T-helper 2 cell treated with Interferon-gamma antibody and Interleukin-4, amounts not matched to agents 5 μg/mL and 100 μg/mL, for 36 hours (primary cell): ENCODE data around the gene MAP2K3.
A peak's percentile ranks its signal among the peaks of the same experiment; 100 is the strongest.
"Not testable (repeated sequence)": the region's sequence is repeated elsewhere in the genome, so short reads cannot be mapped to it uniquely, and the experiment has no call there.

ENCODE experiments used
- DNase-seq: peaks from one replicate; pipeline ENCODE4 v3.0.0; 2021; ENCODE audit warnings: low spot score
- H3K27ac Mint-ChIP-seq: one replicate; pipeline ENCODE4 v1.8.0; 2021; ENCODE audit warnings: mild to moderate bottlenecking, mixed read lengths
- H3K27me3 Mint-ChIP-seq: one replicate; pipeline ENCODE4 v1.8.0; 2021; ENCODE audit warnings: low read depth, mixed read lengths
- H3K36me3 Mint-ChIP-seq: one replicate; pipeline ENCODE4 v1.8.0; 2021; ENCODE audit warnings: low read depth, mixed read lengths
- H3K4me1 Mint-ChIP-seq: one replicate; pipeline ENCODE4 v1.8.0; 2021; ENCODE audit warnings: low read depth, mixed read lengths
- H3K4me3 Mint-ChIP-seq: one replicate; pipeline ENCODE4 v1.8.0; 2022; ENCODE audit warnings: mild to moderate bottlenecking, moderate library complexity, mixed read lengths
- H3K9me3 Mint-ChIP-seq: one replicate; pipeline ENCODE4 v1.8.0; 2021; ENCODE audit warnings: mixed read lengths

Gene MAP2K3

GRCh38 chr17:21301593-21302550 lies 17.4 kb downstream of the MAP2K3 start:
- Mint-ChIP-seq H3K4me3 (no peak overlapping the region), H3K27ac (no peak overlapping the region), H3K4me1 (no peaks in the 10 kb centered on the region), H3K9me3 (peaks cover 11% of the 10 kb centered on the region), H3K36me3 (peaks cover 26% of the 10 kb centered on the region), H3K27me3 (no peaks in the 10 kb centered on the region)
- no peak for DNase-seq

- H3K36me3 Mint-ChIP-seq = peaks cover 28% of the 10 kb centered on the region
These were observed 18.4 kb downstream of the MAP2K3 start for GRCh38 chr17:21302711-21303425.

GRCh38 chr17:21303441-21304065 lies 19.0 kb downstream of the MAP2K3 start:
- Mint-ChIP-seq H3K4me1 (no peaks in the 10 kb centered on the region), H3K36me3 (peaks cover 32% of the 10 kb centered on the region), H3K27ac (no peak overlapping the region), H3K4me3 (no peak overlapping the region), H3K9me3 (peaks cover 11% of the 10 kb centered on the region), H3K27me3 (no peaks in the 10 kb centered on the region)
- no peak for DNase-seq

More at GRCh38 chr17:21302711-21303425, 18.4 kb downstream of the MAP2K3 start:
- H3K4me3 Mint-ChIP-seq = no peak overlapping the region
- no peak for DNase-seq
- no peak overlapping the region for H3K27ac Mint-ChIP-seq
- H3K27me3 Mint-ChIP-seq = no peaks in the 10 kb centered on the region
- H3K9me3 Mint-ChIP-seq = peaks cover 11% of the 10 kb centered on the region
- no peaks in the 10 kb centered on the region for H3K4me1 Mint-ChIP-seq

GRCh38 chr17:21304091-21304490 lies 19.6 kb downstream of the MAP2K3 start:
- peaks cover 37% of the 10 kb centered on the region for H3K36me3 Mint-ChIP-seq
- H3K27ac Mint-ChIP-seq = no peak overlapping the region

GRCh38 chr17:21304551-21305151 lies 20.1 kb downstream of the MAP2K3 start:
- Mint-ChIP-seq H3K36me3 (peaks cover 39% of the 10 kb centered on the region), H3K9me3 (peaks cover 17% of the 10 kb centered on the region)
- DNase-seq, H3K27ac Mint-ChIP-seq, H3K4me3 Mint-ChIP-seq, H3K27me3 Mint-ChIP-seq, H3K4me1 Mint-ChIP-seq: not testable (repeated sequence)

More at GRCh38 chr17:21304091-21304490, 19.6 kb downstream of the MAP2K3 start:
- Mint-ChIP-seq H3K4me3 (no peak overlapping the region), H3K9me3 (peaks cover 17% of the 10 kb centered on the region), H3K27me3 (no peaks in the 10 kb centered on the region), H3K4me1 (no peaks in the 10 kb centered on the region)
- no peak for DNase-seq

GRCh38 chr17:21305431-21306180 lies 21.1 kb downstream of the MAP2K3 start:
- not testable (repeated sequence) for DNase-seq, H3K27me3 Mint-ChIP-seq, H3K4me1 Mint-ChIP-seq, H3K27ac Mint-ChIP-seq, H3K4me3 Mint-ChIP-seq
- peaks cover 43% of the 10 kb centered on the region for H3K36me3 Mint-ChIP-seq
- peaks cover 17% of the 10 kb centered on the region for H3K9me3 Mint-ChIP-seq

- H3K27ac Mint-ChIP-seq, H3K4me1 Mint-ChIP-seq, DNase-seq, H3K4me3 Mint-ChIP-seq, H3K27me3 Mint-ChIP-seq: not testable (repeated sequence)
- Mint-ChIP-seq H3K36me3 (peaks cover 43% of the 10 kb centered on the region), H3K9me3 (peaks cover 13% of the 10 kb centered on the region)
These were observed 22.2 kb downstream of the MAP2K3 start for GRCh38 chr17:21306611-21307272.

- H3K27ac Mint-ChIP-seq = not testable (repeated sequence)
These were observed 22.7 kb downstream of the MAP2K3 start for GRCh38 chr17:21307273-21307625.

GRCh38 chr17:21308931-21309381 lies 24.4 kb downstream of the MAP2K3 start:
- H3K36me3 Mint-ChIP-seq = peaks cover 39% of the 10 kb centered on the region
- not testable (repeated sequence) for DNase-seq, H3K9me3 Mint-ChIP-seq, H3K27ac Mint-ChIP-seq, H3K27me3 Mint-ChIP-seq, H3K4me1 Mint-ChIP-seq, H3K4me3 Mint-ChIP-seq

More at GRCh38 chr17:21307273-21307625, 22.7 kb downstream of the MAP2K3 start:
- not testable (repeated sequence) for H3K4me3 Mint-ChIP-seq, H3K27me3 Mint-ChIP-seq, DNase-seq, H3K4me1 Mint-ChIP-seq
- peaks cover 42% of the 10 kb centered on the region for H3K36me3 Mint-ChIP-seq
- peaks cover 13% of the 10 kb centered on the region for H3K9me3 Mint-ChIP-seq

GRCh38 chr17:21310061-21310765 lies 25.7 kb downstream of the MAP2K3 start:
- DNase-seq, H3K9me3 Mint-ChIP-seq, H3K4me1 Mint-ChIP-seq, H3K4me3 Mint-ChIP-seq, H3K27me3 Mint-ChIP-seq: not testable (repeated sequence)
- H3K36me3 Mint-ChIP-seq = peaks cover 39% of the 10 kb centered on the region
- H3K27ac Mint-ChIP-seq = peak overlapping the region; percentile 26

GRCh38 chr17:21310766-21311602 lies 26.5 kb downstream of the MAP2K3 start:
- DNase-seq, H3K4me3 Mint-ChIP-seq, H3K27ac Mint-ChIP-seq, H3K4me1 Mint-ChIP-seq, H3K9me3 Mint-ChIP-seq, H3K27me3 Mint-ChIP-seq: not testable (repeated sequence)
- peaks cover 33% of the 10 kb centered on the region for H3K36me3 Mint-ChIP-seq
